IMR-90 (cell line): ENCODE data around the gene GPR152. TPM values are rescaled to one million over a fixed set of nuclear protein-coding genes. Genes with fewer than 3 reads are reported as not detected.

ENCODE experiments used
- ATAC-seq: fragments of 200-7000 bp; cut with Tn5 transposase; 2 replicates; pipeline ENCODE4 v1.9.1; 2020; ENCODE audit warnings: low read depth, mild to moderate bottlenecking, moderate library complexity
- BruUV-seq: library from RNA; stranded (reverse); fragments of 400-500 nt; replicated peaks from 2 replicates; lab custom pipeline; 2021; lab: Mats Ljungman, UMichigan
- CTCF ChIA-PET: fragments of 300-600 bp; formaldehyde crosslinking; extraction: SDS; loops from one replicate; lab custom pipeline; 2021; ENCODE audit warnings: antibody characterized with exemption; lab: Yijun Ruan, JAX
- POLR2A ChIA-PET: fragments of 300-600 bp; sonication (Branson Sonifier 250); formaldehyde crosslinking; loops from one replicate; lab custom pipeline; 2022; ENCODE audit warnings: antibody characterized with exemption; ENCODE audit not compliant: unreplicated experiment; lab: Charles Lee
- DNase-seq: peaks from one replicate; pipeline ENCODE4 v3.0.0; 2013
- H2AFZ ChIP-seq: replicated peaks from 2 replicates; pipeline ENCODE3; 2013; ENCODE audit warnings: low read length, mild to moderate bottlenecking; ENCODE audit not compliant: poor library complexity
- H2AK5ac ChIP-seq: 2 replicates; pipeline ENCODE4 v1.6.1; 2013; ENCODE audit warnings: low read depth, low read length, inconsistent platforms
- H2AK9ac ChIP-seq: replicated peaks from 2 replicates; pipeline ENCODE3; 2013; ENCODE audit warnings: mild to moderate bottlenecking, low read depth, low read length, moderate library complexity; ENCODE audit not compliant: poor library complexity
- H2BK120ac ChIP-seq: 2 replicates; pipeline ENCODE4 v1.6.1; 2013; ENCODE audit warnings: low read depth, low read length, inconsistent platforms
- H2BK15ac ChIP-seq: 3 replicates; pipeline ENCODE4 v1.6.1; 2013; ENCODE audit warnings: low read depth, low read length, inconsistent platforms
- H2BK20ac ChIP-seq: 2 replicates; pipeline ENCODE4 v1.6.1; 2013; ENCODE audit warnings: low read depth, mild to moderate bottlenecking, inconsistent platforms, low read length, moderate library complexity
- H2BK5ac ChIP-seq: 2 replicates; pipeline ENCODE4 v1.6.1; 2013; ENCODE audit warnings: mild to moderate bottlenecking, low read depth, low read length, inconsistent platforms; ENCODE audit not compliant: poor library complexity, severe bottlenecking
- H3K14ac ChIP-seq: replicated peaks from 2 replicates; pipeline ENCODE4 v1.6.1; 2013; ENCODE audit warnings: low read depth, low read length, inconsistent platforms
- H3K18ac ChIP-seq: 2 replicates; pipeline ENCODE4 v1.6.1; 2013; ENCODE audit warnings: low read depth, low read length, control low read depth
- H3K23ac ChIP-seq: 2 replicates; pipeline ENCODE4 v1.6.1; 2013; ENCODE audit warnings: low read depth, low read length, inconsistent platforms
- H3K27ac ChIP-seq: 2 replicates; pipeline ENCODE4 v1.5.1; 2013; ENCODE audit warnings: mild to moderate bottlenecking, control low read depth, low read length; ENCODE audit not compliant: insufficient read depth
- H3K27me3 ChIP-seq: 2 replicates; pipeline ENCODE4 v1.6.1; 2013; ENCODE audit warnings: low read length; ENCODE audit not compliant: control insufficient read depth, insufficient read depth
- H3K36me3 ChIP-seq: 2 replicates; pipeline ENCODE4 v1.6.1; 2013; ENCODE audit warnings: low read length, mixed read lengths; ENCODE audit not compliant: control insufficient read depth, insufficient read depth
- H3K4ac ChIP-seq: 2 replicates; pipeline ENCODE4 v1.6.1; 2013; ENCODE audit warnings: low read depth, low read length, inconsistent platforms
- H3K4me1 ChIP-seq: 2 replicates; pipeline ENCODE4 v1.6.1; 2013; ENCODE audit warnings: low read length, mixed read lengths; ENCODE audit not compliant: control insufficient read depth, insufficient read depth
- H3K4me2 ChIP-seq: 2 replicates; pipeline ENCODE4 v1.6.1; 2013; ENCODE audit warnings: low read depth, mild to moderate bottlenecking, control low read depth, low read length, moderate library complexity
- H3K4me3 ChIP-seq: 2 replicates; pipeline ENCODE4 v1.5.1; 2013; ENCODE audit warnings: low read depth, mild to moderate bottlenecking, control low read depth, low read length, moderate library complexity; ENCODE audit not compliant: insufficient read depth
- H3K56ac ChIP-seq: 2 replicates; pipeline ENCODE4 v1.6.1; 2013; ENCODE audit warnings: low read length, inconsistent platforms; ENCODE audit not compliant: insufficient read depth; ENCODE audit errors: extremely low read depth
- H3K79me1 ChIP-seq, 2 experiments: 2 replicates each; pipeline ENCODE4 v1.6.1; 2013; ENCODE audit warnings: low read length in 2 of 2, inconsistent platforms in 1 of 2, low read depth in 1 of 2
- H3K9ac ChIP-seq: 2 replicates; pipeline ENCODE4 v1.6.1; 2013; ENCODE audit warnings: low read depth, low read length, control low read depth
- H3K9me1 ChIP-seq: 2 replicates; pipeline ENCODE4 v1.6.1; 2013; ENCODE audit warnings: low read length, inconsistent platforms; ENCODE audit not compliant: insufficient read depth
- H3K9me3 ChIP-seq: 2 replicates; pipeline ENCODE4 v1.6.1; 2013; ENCODE audit warnings: low read length; ENCODE audit not compliant: control insufficient read depth, insufficient read depth
- H4K20me1 ChIP-seq: 2 replicates; pipeline ENCODE4 v1.6.1; 2013; ENCODE audit warnings: low read length, inconsistent platforms; ENCODE audit not compliant: insufficient read depth
- H4K5ac ChIP-seq: 2 replicates; pipeline ENCODE4 v1.6.1; 2013; ENCODE audit warnings: mild to moderate bottlenecking, low read depth, low read length, control low read depth
- H4K8ac ChIP-seq, 2 experiments: 2 replicates each; pipeline ENCODE4 v1.6.1; 2013; ENCODE audit warnings: low read depth in 2 of 2, low read length in 2 of 2, control low read depth in 1 of 2, inconsistent platforms in 1 of 2
- H4K91ac ChIP-seq: 2 replicates; pipeline ENCODE4 v1.6.1; 2013; ENCODE audit warnings: low read depth, low read length, inconsistent platforms; ENCODE audit not compliant: insufficient read depth
- BHLHE40 ChIP-seq: fragments of 150-350 bp; IDR thresholded peaks from 2 replicates; pipeline ENCODE4 v1.6.1; 2016; ENCODE audit warnings: mild to moderate bottlenecking, low read depth, low read length
- CEBPB ChIP-seq: IDR thresholded peaks from 2 replicates; pipeline ENCODE4 v1.6.1; 2012; ENCODE audit warnings: low read depth, low read length, improper control_type of control experiment
- CHD1 ChIP-seq: IDR thresholded peaks from 2 replicates; pipeline ENCODE4 v1.6.1; 2012; ENCODE audit warnings: low read depth, low read length, improper control_type of control experiment
- CTCF ChIP-seq: conservative IDR thresholded peaks from 2 replicates; pipeline ENCODE4 v1.5.1; 2012; ENCODE audit warnings: mild to moderate bottlenecking, low read depth, low read length, improper control_type of control experiment
- ELK1 ChIP-seq: fragments of 150-350 bp; IDR thresholded peaks from 2 replicates; pipeline ENCODE4 v1.6.1; 2016; ENCODE audit warnings: low read depth, mild to moderate bottlenecking, low read length, moderate library complexity, borderline replicate concordance
- FOS ChIP-seq: fragments of 150-350 bp; IDR thresholded peaks from 2 replicates; pipeline ENCODE4 v1.6.1; 2016; ENCODE audit warnings: low read depth, low read length
- MAFK ChIP-seq: IDR thresholded peaks from 2 replicates; pipeline ENCODE4 v1.6.1; 2012; ENCODE audit warnings: low read depth, low read length, improper control_type of control experiment
- MAZ ChIP-seq: IDR thresholded peaks from 2 replicates; pipeline ENCODE4 v1.6.1; 2012; ENCODE audit warnings: low read depth, mild to moderate bottlenecking, low read length, improper control_type of control experiment, moderate library complexity, borderline replicate concordance
- MXI1 ChIP-seq: IDR thresholded peaks from 2 replicates; pipeline ENCODE4 v1.6.1; 2012; ENCODE audit warnings: low read depth, mild to moderate bottlenecking, low read length, moderate library complexity, borderline replicate concordance
- NFE2L2 ChIP-seq: fragments of 150-350 bp; IDR thresholded peaks from 2 replicates; pipeline ENCODE4 v1.6.1; 2016; ENCODE audit warnings: low read depth, mild to moderate bottlenecking, low read length
- POLR2A ChIP-seq: IDR thresholded peaks from 2 replicates; pipeline ENCODE4 v1.6.1; 2012; ENCODE audit warnings: mild to moderate bottlenecking, low read depth, low read length
- RAD21 ChIP-seq: IDR thresholded peaks from 2 replicates; pipeline ENCODE4 v1.6.1; 2012; ENCODE audit warnings: low read length, improper control_type of control experiment
- RCOR1 ChIP-seq: IDR thresholded peaks from 2 replicates; pipeline ENCODE4 v1.6.1; 2012; ENCODE audit warnings: mild to moderate bottlenecking, low read length, improper control_type of control experiment; ENCODE audit not compliant: insufficient replicate concordance
- RFX5 ChIP-seq: IDR thresholded peaks from 2 replicates; pipeline ENCODE4 v1.8.0; 2012; ENCODE audit warnings: low read depth, mild to moderate bottlenecking, low read length, moderate library complexity
- SMC3 ChIP-seq: fragments of 150-350 bp; IDR thresholded peaks from 2 replicates; pipeline ENCODE4 v1.6.1; 2016; ENCODE audit warnings: low read depth, mild to moderate bottlenecking, antibody characterized with exemption, low read length, moderate library complexity
- USF2 ChIP-seq: fragments of 150-350 bp; IDR thresholded peaks from 2 replicates; pipeline ENCODE4 v1.6.1; 2017; ENCODE audit warnings: mild to moderate bottlenecking, antibody characterized with exemption, low read length, low read depth
- WGBS, 2 experiments: methylation state at CpG; one replicate each; pipeline versions ENCODE4 v1.1.5 to v1.1.7; 2013; ENCODE audit warnings: missing lambda C conversion rate in 2 of 2; ENCODE audit not compliant: insufficient read length in 1 of 2; ENCODE audit errors: extremely low coverage in 2 of 2; 5-methylcytosine and 5-hydroxymethylcytosine counted together
- dilution Hi-C: fragments of 300-500 bp; cut with HindIII; formaldehyde crosslinking; loops from one replicate; pipeline ENCODE4 v1.14.3; 2018; ENCODE audit warnings: low sequenced_read_pairs; ENCODE audit not compliant: unreplicated experiment
- in situ Hi-C: fragments of 300-500 bp; cut with MboI; formaldehyde crosslinking; loops from 3 replicates; pipeline ENCODE4 v1.14.3; 2019; ENCODE audit warnings: low sequenced_read_pairs, inconsistent platforms, mixed read lengths
- intact Hi-C: fragments of 100-400 bp; cut with micrococcal nuclease; formaldehyde crosslinking; loops from 2 replicates; pipeline ENCODE4 v1.10.0; 2022
- polyA plus RNA-seq, 3 experiments: library from polyadenylated mRNA; depleted of rRNA; stranded (reverse); fragments of >200 nt; gene quantifications; 2 replicates each; pipeline ENCODE4 v1.2.3, GENCODE V29; 2012; ENCODE audit warnings: low replicate concordance in 1 of 3
- total RNA-seq: library from RNA; depleted of rRNA; stranded (reverse); fragments of >200 nt; gene quantifications from 2 replicates; pipeline ENCODE4 v1.2.3, GENCODE V29; 2012

Gene GPR152
- total and polyA plus RNA-seq, 2 of the 4 experiments (the other 2 are of a cell fraction) = not detected

GRCh38 chr11:67407688-67408163 is 44.8 kb downstream of the GPR152 start:
- Histone ChIP-seq H3K56ac (no peak overlapping the region), H3K27me3 (peaks cover 47% of the 10 kb centered on the region), H3K27ac (no peak overlapping the region), H3K4ac (no peak overlapping the region), H3K18ac (no peak overlapping the region), H2BK15ac (no peak overlapping the region), H2AK5ac (no peak overlapping the region), H3K14ac (no peak overlapping the region), H3K4me2 (no peak overlapping the region), H2BK5ac (no peak overlapping the region), H2AFZ (no peak overlapping the region), H3K9ac (no peak overlapping the region), H3K4me1 (no peaks in the 10 kb centered on the region), H3K9me3 (no peaks in the 10 kb centered on the region), H3K36me3 (no peaks in the 10 kb centered on the region), H3K79me1 (no peaks in the 10 kb centered on the region), H2AK9ac (no peak overlapping the region), H4K20me1 (no peaks in the 10 kb centered on the region), H2BK20ac (no peak overlapping the region), H3K9me1 (no peaks in the 10 kb centered on the region), H4K91ac (no peak overlapping the region), H4K5ac (no peak overlapping the region), H4K8ac (no peak overlapping the region), H2BK120ac (no peak overlapping the region), H3K4me3 (no peak overlapping the region), H3K23ac (no peak overlapping the region)
- dilution Hi-C loops = no loop called here
- intact Hi-C loops = no loop called here
- ChIA-PET CTCF (no interaction called here), POLR2A (no interaction called here)
- no TSS peak for BruUV-seq
- no peak for ATAC-seq
- WGBS, 2 experiments = 68% methylated on average over 5 of the region's 12 CpGs; no CpG with 5 or more reads in 1 of the 2 experiments
- TF ChIP-seq USF2 (no peak), MAZ (no peak), ELK1 (no peak), NFE2L2 (no peak), FOS (no peak), MAFK (no peak), MXI1 (no peak), CHD1 (no peak), CTCF (no peak), RFX5 (no peak), RAD21 (no peak), CEBPB (no peak), RCOR1 (no peak), BHLHE40 (no peak), POLR2A (no peak), SMC3 (no peak)
- no peak for DNase-seq
- in situ Hi-C loops = no loop called here
